Measurements from ENCODE around the gene BRF1. TPM values are rescaled to one million over a fixed set of nuclear protein-coding genes. Genes with fewer than 3 reads are reported as not detected.

Gene BRF1
- total RNA-seq, 6 experiments from 2014 or later: 13.1 to 17.8 (median 16.2) TPM

- no peak overlapping the region for H3K4me3 ChIP-seq
- no peak for DNase-seq
- H3K27me3 ChIP-seq: no peaks in the 10 kb centered on the region
- H3K36me3 ChIP-seq: peaks cover 0 to 7% (median 2%) of the 10 kb centered on the region in 4 donors
- WGBS (ENCODE audit: insufficient coverage, low coverage, low lambda C conversion rate, missing lambda C conversion rate): no CpG with 5 or more reads among the region's 6 CpGs
- peaks cover 0 to 8% (median 0%) of the 10 kb centered on the region in 4 donors for H3K4me1 ChIP-seq
- ATAC-seq: no peak
- no peaks in the 10 kb centered on the region for H3K9me3 ChIP-seq
- TF ChIP-seq POLR2A (IDR thresholded peaks at IDR 0.05) (no peak), CTCF (IDR thresholded peaks at IDR 0.05) (no peak)
- H3K27ac ChIP-seq: no peak overlapping the region
- intact Hi-C loops (cut with DNase I): no loop called here
These were observed 48.9 kb downstream of the BRF1 start for GRCh38 chr14:105251920-105252319.

- peaks cover 0 to 7% (median 2%) of the 10 kb centered on the region in 4 donors for H3K36me3 ChIP-seq
- H3K4me1 ChIP-seq: peaks cover 0 to 9% (median under 1%) of the 10 kb centered on the region in 4 donors
- no peak overlapping the region for H3K4me3 ChIP-seq
- H3K9me3 ChIP-seq: no peaks in the 10 kb centered on the region
- intact Hi-C loops (cut with DNase I): no loop called here
- H3K27me3 ChIP-seq: no peaks in the 10 kb centered on the region
- DNase-seq (no peak), ATAC-seq (no peak)
- TF ChIP-seq POLR2A (IDR thresholded peaks at IDR 0.05) (no peak), CTCF (IDR thresholded peaks at IDR 0.05) (no peak)
- 82% methylated on average over 2 of the region's 4 CpGs for WGBS (ENCODE audit: insufficient coverage, low coverage, low lambda C conversion rate, missing lambda C conversion rate)
- no peak overlapping the region for H3K27ac ChIP-seq
These were observed 49.8 kb downstream of the BRF1 start for GRCh38 chr14:105250986-105251385.

GRCh38 chr14:105250008-105250366 lies 50.8 kb downstream of the BRF1 start:
- H3K36me3 ChIP-seq: peaks cover 0 to 7% (median 2%) of the 10 kb centered on the region in 4 donors
- intact Hi-C loops (cut with DNase I): no loop called here
- no peaks in the 10 kb centered on the region for H3K9me3 ChIP-seq
- H3K27ac ChIP-seq: no peak overlapping the region
- H3K4me1 ChIP-seq: peaks cover 0 to 13% (median 3%) of the 10 kb centered on the region in 4 donors
- no CpG with 5 or more reads among the region's 16 CpGs for WGBS (ENCODE audit: insufficient coverage, low coverage, low lambda C conversion rate, missing lambda C conversion rate)
- H3K27me3 ChIP-seq: no peaks in the 10 kb centered on the region
- no peak for TF ChIP-seq POLR2A (IDR thresholded peaks at IDR 0.05)
- TF ChIP-seq CTCF (IDR thresholded peaks at IDR 0.05): no peak
- ATAC-seq (no peak), DNase-seq (no peak)
- H3K4me3 ChIP-seq: no peak overlapping the region

GRCh38 chr14:105249182-105250007 lies 51.4 kb downstream of the BRF1 start:
- Histone ChIP-seq H3K9me3 (no peaks in the 10 kb centered on the region), H3K36me3 (peaks cover 0 to 7% (median 2%) of the 10 kb centered on the region in 4 donors), H3K4me1 (peaks cover 0 to 13% (median 3%) of the 10 kb centered on the region in 4 donors), H3K27ac (peak overlapping the region in 1 of 3 donors; percentile 91), H3K27me3 (no peaks in the 10 kb centered on the region), H3K4me3 (peak overlapping the region; percentile 39 to 72 (median 40))
- DNase-seq (no peak), ATAC-seq (no peak)
- intact Hi-C loops (cut with DNase I): no loop called here
- WGBS (ENCODE audit: insufficient coverage, low coverage, low lambda C conversion rate, missing lambda C conversion rate): 76% methylated on average over 5 of the region's 62 CpGs
- TF ChIP-seq CTCF (IDR thresholded peaks at IDR 0.05) (no peak), POLR2A (IDR thresholded peaks at IDR 0.05) (no peak)

All from right lobe of liver (tissue), 6 donors.